Neural cell (in vitro differentiated cells): ENCODE results near the gene MRPL32. TPM values are rescaled to one million over a fixed set of nuclear protein-coding genes. Genes with fewer than 3 reads are reported as not detected.

ENCODE experiments used
- H2AFZ ChIP-seq: fragments of 200-600, 300-800 bp; sonication (generic), shearing (Covaris generic); 2 replicates; pipeline ENCODE4 v1.6.0; 2014; ENCODE audit warnings: low read depth, mild to moderate bottlenecking, antibody characterized with exemption, low read length, moderate library complexity
- H3F3A ChIP-seq: fragments of 200-600 bp; shearing (Covaris generic); 2 replicates; pipeline ENCODE4 v1.6.1; 2016; ENCODE audit warnings: mild to moderate bottlenecking, moderate library complexity, mixed read lengths, antibody characterized with exemption, low read length; ENCODE audit not compliant: insufficient read depth, poor library complexity, severe bottlenecking
- H3K27ac ChIP-seq: fragments of 200-600, 300-800 bp; sonication (generic), shearing (Covaris generic); 2 replicates; pipeline ENCODE4 v1.5.1; 2014; ENCODE audit warnings: mild to moderate bottlenecking, low read length, moderate library complexity
- H3K27me3 ChIP-seq: fragments of 300-800, 200-600 bp; sonication (generic), shearing (Covaris generic); 2 replicates; pipeline ENCODE4 v1.6.0; 2014; ENCODE audit warnings: mild to moderate bottlenecking, low read depth, low read length, moderate library complexity; ENCODE audit not compliant: insufficient read depth
- H3K36me3 ChIP-seq: fragments of 300-800, 200-600 bp; sonication (generic), shearing (Covaris generic); 2 replicates; pipeline ENCODE4 v1.5.1; 2014; ENCODE audit warnings: mild to moderate bottlenecking, antibody characterized with exemption, low read length, moderate library complexity; ENCODE audit not compliant: insufficient read depth
- H3K4me2 ChIP-seq: fragments of 300-800, 200-600 bp; sonication (generic), shearing (Covaris generic); 2 replicates; pipeline ENCODE4 v1.6.0; 2014; ENCODE audit warnings: mild to moderate bottlenecking, low read length
- H3K4me3 ChIP-seq: fragments of 300-800, 200-600 bp; sonication (generic), shearing (Covaris generic); 2 replicates; pipeline ENCODE4 v1.5.1; 2014; ENCODE audit warnings: mild to moderate bottlenecking, low read length, moderate library complexity
- H3K79me2 ChIP-seq: fragments of 200-600 bp; shearing (Covaris generic); replicated peaks from 2 replicates; pipeline ENCODE4 v1.6.0; 2014; ENCODE audit warnings: mild to moderate bottlenecking, low read length, moderate library complexity; ENCODE audit not compliant: insufficient read depth
- H3K9ac ChIP-seq: fragments of 300-800, 200-600 bp; sonication (generic), shearing (Covaris generic); 2 replicates; pipeline ENCODE4 v1.6.1; 2016; ENCODE audit warnings: mild to moderate bottlenecking, low read length, mixed read lengths
- H3K9me2 ChIP-seq: fragments of 200-600 bp; shearing (Covaris generic); 2 replicates; pipeline ENCODE4 v1.6.1; 2016; ENCODE audit warnings: mild to moderate bottlenecking, low read length, mixed read lengths; ENCODE audit not compliant: insufficient read depth
- H3K9me3 ChIP-seq: fragments of 200-600, 300-800 bp; sonication (generic), shearing (Covaris generic); 2 replicates; pipeline ENCODE4 v1.6.1; 2016; ENCODE audit warnings: mild to moderate bottlenecking, mixed run types, low read length, moderate library complexity, mixed read lengths
- H4K20me1 ChIP-seq: fragments of 200-600 bp; shearing (Covaris generic); 2 replicates; pipeline ENCODE4 v1.6.1; 2016; ENCODE audit warnings: mild to moderate bottlenecking, mixed run types; ENCODE audit not compliant: insufficient read depth
- EP300 ChIP-seq: fragments of 450-650 bp; conservative IDR thresholded peaks from 2 replicates; pipeline ENCODE4 v1.6.1; 2014; ENCODE audit warnings: antibody characterized with exemption, mild to moderate bottlenecking, moderate library complexity; ENCODE audit not compliant: poor library complexity, severe bottlenecking
- EZH2 ChIP-seq: fragments of 200-600, 300-800 bp; shearing (Covaris generic), sonication (generic); IDR thresholded peaks from 2 replicates; pipeline ENCODE4 v1.6.1; 2014; ENCODE audit warnings: antibody characterized with exemption, low read length, borderline replicate concordance, mild to moderate bottlenecking; ENCODE audit not compliant: insufficient read depth, poor library complexity, severe bottlenecking
- MXI1 ChIP-seq: fragments of 450-650 bp; conservative IDR thresholded peaks from 2 replicates; pipeline ENCODE4 v1.6.1; 2014; ENCODE audit warnings: antibody characterized with exemption, mild to moderate bottlenecking; ENCODE audit not compliant: poor library complexity, severe bottlenecking
- POLR2AphosphoS5 ChIP-seq: IDR thresholded peaks from 2 replicates; pipeline ENCODE4 v1.6.1; 2012
- RAD21 ChIP-seq: fragments of 450-650 bp; conservative IDR thresholded peaks from 2 replicates; pipeline ENCODE4 v1.6.1; 2014; ENCODE audit warnings: antibody characterized with exemption, mild to moderate bottlenecking, moderate library complexity
- SMC3 ChIP-seq: fragments of 450-650 bp; conservative IDR thresholded peaks from 2 replicates; pipeline ENCODE4 v1.6.1; 2014; ENCODE audit warnings: antibody characterized with exemption, mild to moderate bottlenecking, moderate library complexity; ENCODE audit not compliant: poor library complexity
- TAF1 ChIP-seq: IDR thresholded peaks from 2 replicates; pipeline ENCODE4 v1.6.1; 2012; ENCODE audit warnings: low read depth
- polyA plus RNA-seq: library from polyadenylated mRNA; depleted of rRNA; stranded (reverse); fragments of >200 nt; gene quantifications from 2 replicates; pipeline ENCODE4 v1.2.3, GENCODE V29; 2014
- TF ChIP-seq, protein P1 (sequence below): fragments of 450-650 bp; IDR thresholded peaks from 2 replicates; pipeline ENCODE4 v1.5.1; 2014; ENCODE audit warnings: antibody characterized with exemption, mild to moderate bottlenecking, moderate library complexity; ENCODE audit not compliant: poor library complexity, severe bottlenecking
- TF ChIP-seq, protein P2 (sequence below): IDR thresholded peaks from 2 replicates; pipeline ENCODE4 v1.6.1; 2012; ENCODE audit warnings: borderline replicate concordance

MRPL32 gene
- polyA plus RNA-seq, 1 donor from 2014 or later = 193 TPM

DNA sequence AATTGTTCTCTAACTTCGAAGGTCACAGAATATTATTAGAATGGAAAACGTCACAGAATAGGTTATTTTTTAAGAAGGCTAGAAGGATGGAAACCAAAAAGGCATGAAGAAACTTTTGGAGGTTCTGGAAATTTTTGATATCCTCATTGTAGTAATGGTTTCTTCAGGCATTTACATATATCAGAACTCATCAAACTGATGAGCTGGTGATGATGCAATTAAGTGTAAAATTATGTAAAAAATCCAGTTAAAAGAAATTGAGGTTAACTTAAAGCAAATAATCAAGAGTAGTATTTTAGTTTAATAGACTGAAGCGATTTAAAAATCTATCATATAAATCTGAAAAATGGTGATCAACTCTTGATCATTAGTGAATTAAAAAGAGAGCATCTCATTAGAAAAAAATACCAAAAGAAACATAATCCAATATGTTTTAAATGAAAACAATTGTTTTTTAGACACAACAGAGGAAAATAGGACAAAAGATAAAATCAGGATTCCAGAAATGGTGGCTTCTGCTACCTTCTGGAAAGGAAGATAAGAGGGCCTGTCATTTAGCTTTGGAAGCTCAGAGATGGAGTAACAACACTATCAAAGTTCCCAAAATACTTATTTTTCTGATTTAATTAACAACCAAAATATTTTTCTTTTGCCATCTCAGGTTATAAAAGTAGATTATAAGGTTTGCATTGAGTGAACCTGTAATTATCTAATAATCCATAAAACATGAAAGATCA is 10.0 kb upstream of the MRPL32 start:
- Histone ChIP-seq H3K9me2 (no peaks in the 10 kb centered on the region), H3K9me3 (no peaks in the 10 kb centered on the region), H3K27me3 (no peaks in the 10 kb centered on the region), H3K36me3 (no peaks in the 10 kb centered on the region), H3K9ac (no peak overlapping the region), H2AFZ (no peak overlapping the region), H4K20me1 (no peaks in the 10 kb centered on the region), H3K27ac (no peak overlapping the region), H3K4me2 (no peak overlapping the region), H3F3A (no peaks in the 10 kb centered on the region), H3K79me2 (peaks cover 5% of the 10 kb centered on the region), H3K4me3 (no peak overlapping the region)
- TF ChIP-seq MXI1 (no peak), TAF1 (no peak), POLR2AphosphoS5 (no peak), EP300 (no peak), RAD21 (no peak)
- TF ChIP-seq, protein P1, sequence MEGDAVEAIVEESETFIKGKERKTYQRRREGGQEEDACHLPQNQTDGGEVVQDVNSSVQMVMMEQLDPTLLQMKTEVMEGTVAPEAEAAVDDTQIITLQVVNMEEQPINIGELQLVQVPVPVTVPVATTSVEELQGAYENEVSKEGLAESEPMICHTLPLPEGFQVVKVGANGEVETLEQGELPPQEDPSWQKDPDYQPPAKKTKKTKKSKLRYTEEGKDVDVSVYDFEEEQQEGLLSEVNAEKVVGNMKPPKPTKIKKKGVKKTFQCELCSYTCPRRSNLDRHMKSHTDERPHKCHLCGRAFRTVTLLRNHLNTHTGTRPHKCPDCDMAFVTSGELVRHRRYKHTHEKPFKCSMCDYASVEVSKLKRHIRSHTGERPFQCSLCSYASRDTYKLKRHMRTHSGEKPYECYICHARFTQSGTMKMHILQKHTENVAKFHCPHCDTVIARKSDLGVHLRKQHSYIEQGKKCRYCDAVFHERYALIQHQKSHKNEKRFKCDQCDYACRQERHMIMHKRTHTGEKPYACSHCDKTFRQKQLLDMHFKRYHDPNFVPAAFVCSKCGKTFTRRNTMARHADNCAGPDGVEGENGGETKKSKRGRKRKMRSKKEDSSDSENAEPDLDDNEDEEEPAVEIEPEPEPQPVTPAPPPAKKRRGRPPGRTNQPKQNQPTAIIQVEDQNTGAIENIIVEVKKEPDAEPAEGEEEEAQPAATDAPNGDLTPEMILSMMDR = no peak

DNA sequence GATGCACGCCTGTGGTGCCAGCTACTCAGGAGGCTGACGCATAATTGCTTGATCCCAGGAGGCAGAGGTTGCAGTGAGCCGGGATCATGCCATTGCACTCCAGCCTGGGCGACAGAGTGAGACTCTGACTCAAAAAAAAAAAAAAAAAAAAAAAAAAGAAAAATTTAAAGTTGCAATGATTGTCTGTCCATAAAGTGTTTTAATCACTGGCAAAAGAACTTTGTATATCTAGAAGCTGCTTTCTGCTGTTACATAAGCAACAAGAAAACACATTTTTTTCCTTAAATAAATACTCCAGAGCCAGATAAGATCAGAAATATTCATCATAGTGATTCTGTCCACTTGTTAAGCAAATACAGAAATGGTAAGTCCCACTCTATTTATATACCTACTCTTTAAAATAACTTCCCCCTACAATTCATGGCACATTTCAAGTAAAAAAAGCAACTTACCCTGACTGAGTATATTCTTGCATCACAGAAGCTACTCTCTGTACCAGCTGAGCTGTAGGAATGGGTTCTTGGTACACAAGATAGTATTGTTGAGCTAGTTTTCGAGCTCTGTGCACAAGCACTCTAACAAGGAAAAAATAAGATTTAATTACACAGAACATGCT is 7.8 kb upstream of the MRPL32 start:
- Histone ChIP-seq H3K4me3 (no peak overlapping the region), H3K36me3 (no peaks in the 10 kb centered on the region), H3F3A (no peaks in the 10 kb centered on the region), H3K9ac (no peak overlapping the region), H3K4me2 (no peak overlapping the region), H2AFZ (no peak overlapping the region), H3K27ac (no peak overlapping the region), H4K20me1 (no peaks in the 10 kb centered on the region), H3K79me2 (peaks cover 20% of the 10 kb centered on the region), H3K27me3 (no peaks in the 10 kb centered on the region), H3K9me3 (no peaks in the 10 kb centered on the region), H3K9me2 (no peaks in the 10 kb centered on the region)
- no peak for TF ChIP-seq TAF1
- no peak for TF ChIP-seq EP300
- TF ChIP-seq MXI1 = no peak
- TF ChIP-seq SMC3 = no peak
- TF ChIP-seq POLR2AphosphoS5 = no peak
- TF ChIP-seq EZH2 = no peak

DNA sequence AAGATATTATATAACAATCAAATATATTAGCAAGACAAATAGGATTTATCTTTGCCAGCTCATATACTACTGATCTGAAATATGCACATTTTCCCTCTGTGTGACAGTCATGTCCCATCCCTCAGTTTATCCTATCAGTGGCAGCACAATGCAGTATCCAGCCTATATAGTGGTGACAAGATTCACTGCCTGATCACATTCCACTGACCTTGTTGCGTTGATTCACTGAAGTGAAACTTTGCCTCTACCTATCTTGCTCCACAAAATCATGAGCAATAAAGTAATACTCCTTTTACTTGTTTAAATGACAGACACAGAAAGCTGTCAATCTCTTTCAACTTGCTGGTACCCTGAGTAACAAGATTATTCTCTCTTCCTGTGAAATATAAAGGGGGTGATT is 6.5 kb upstream of the MRPL32 start:
- Histone ChIP-seq H3K9me2 (no peaks in the 10 kb centered on the region), H3K27me3 (no peaks in the 10 kb centered on the region), H2AFZ (no peak overlapping the region), H3K36me3 (no peaks in the 10 kb centered on the region), H4K20me1 (no peaks in the 10 kb centered on the region), H3K79me2 (peaks cover 33% of the 10 kb centered on the region), H3K9ac (no peak overlapping the region), H3K27ac (no peak overlapping the region), H3F3A (no peaks in the 10 kb centered on the region), H3K4me3 (no peak overlapping the region), H3K9me3 (no peaks in the 10 kb centered on the region), H3K4me2 (no peak overlapping the region)
- TF ChIP-seq, protein P1 = no peak
- TF ChIP-seq RAD21 = no peak
- TF ChIP-seq, protein P2, sequence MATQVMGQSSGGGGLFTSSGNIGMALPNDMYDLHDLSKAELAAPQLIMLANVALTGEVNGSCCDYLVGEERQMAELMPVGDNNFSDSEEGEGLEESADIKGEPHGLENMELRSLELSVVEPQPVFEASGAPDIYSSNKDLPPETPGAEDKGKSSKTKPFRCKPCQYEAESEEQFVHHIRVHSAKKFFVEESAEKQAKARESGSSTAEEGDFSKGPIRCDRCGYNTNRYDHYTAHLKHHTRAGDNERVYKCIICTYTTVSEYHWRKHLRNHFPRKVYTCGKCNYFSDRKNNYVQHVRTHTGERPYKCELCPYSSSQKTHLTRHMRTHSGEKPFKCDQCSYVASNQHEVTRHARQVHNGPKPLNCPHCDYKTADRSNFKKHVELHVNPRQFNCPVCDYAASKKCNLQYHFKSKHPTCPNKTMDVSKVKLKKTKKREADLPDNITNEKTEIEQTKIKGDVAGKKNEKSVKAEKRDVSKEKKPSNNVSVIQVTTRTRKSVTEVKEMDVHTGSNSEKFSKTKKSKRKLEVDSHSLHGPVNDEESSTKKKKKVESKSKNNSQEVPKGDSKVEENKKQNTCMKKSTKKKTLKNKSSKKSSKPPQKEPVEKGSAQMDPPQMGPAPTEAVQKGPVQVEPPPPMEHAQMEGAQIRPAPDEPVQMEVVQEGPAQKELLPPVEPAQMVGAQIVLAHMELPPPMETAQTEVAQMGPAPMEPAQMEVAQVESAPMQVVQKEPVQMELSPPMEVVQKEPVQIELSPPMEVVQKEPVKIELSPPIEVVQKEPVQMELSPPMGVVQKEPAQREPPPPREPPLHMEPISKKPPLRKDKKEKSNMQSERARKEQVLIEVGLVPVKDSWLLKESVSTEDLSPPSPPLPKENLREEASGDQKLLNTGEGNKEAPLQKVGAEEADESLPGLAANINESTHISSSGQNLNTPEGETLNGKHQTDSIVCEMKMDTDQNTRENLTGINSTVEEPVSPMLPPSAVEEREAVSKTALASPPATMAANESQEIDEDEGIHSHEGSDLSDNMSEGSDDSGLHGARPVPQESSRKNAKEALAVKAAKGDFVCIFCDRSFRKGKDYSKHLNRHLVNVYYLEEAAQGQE = no peak
- no peak for TF ChIP-seq EZH2
- TF ChIP-seq MXI1 = no peak
- no peak for TF ChIP-seq SMC3
- no peak for TF ChIP-seq EP300
- no peak for TF ChIP-seq POLR2AphosphoS5
- TF ChIP-seq TAF1 = no peak
